Retina (tissue), 1 donor: ENCODE results near the gene PID1.
A peak's percentile ranks its signal among the peaks of the same experiment; 100 is the strongest.

Experiments used
- DNase-seq: peaks from one replicate; pipeline ENCODE4 v3.0.0-alpha.2; 2016

The PID1 gene

GRCh38 chr2:229257985-229258384 lies 13.1 kb downstream of the PID1 start:
- no peak for DNase-seq

GRCh38 chr2:229256376-229256775 lies 14.7 kb downstream of the PID1 start:
- DNase-seq = no peak

GRCh38 chr2:229254206-229254605 lies 16.9 kb downstream of the PID1 start:
- DNase-seq = no peak

DNA sequence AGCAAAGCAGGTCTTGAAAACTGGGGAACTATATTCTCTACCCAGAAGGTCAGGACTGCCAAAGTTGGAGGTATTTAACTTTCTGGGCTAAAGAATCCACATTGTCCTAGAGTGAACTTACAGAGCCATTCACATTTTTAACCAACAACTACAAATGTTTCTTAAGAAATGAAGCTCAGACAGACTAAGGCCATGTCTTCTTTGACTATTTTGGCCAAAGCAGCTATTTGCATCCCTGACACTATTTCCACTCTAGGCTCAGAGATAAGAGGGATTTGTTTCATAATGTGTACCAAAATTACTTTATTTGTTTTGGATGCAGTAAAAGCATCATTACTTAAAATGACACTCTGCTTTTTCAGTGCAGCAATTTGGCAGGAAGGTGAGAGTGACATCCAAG lies 18.1 kb downstream of the PID1 start:
- no peak for DNase-seq

GRCh38 chr2:229252280-229252679 lies 18.8 kb downstream of the PID1 start:
- no peak for DNase-seq

DNA sequence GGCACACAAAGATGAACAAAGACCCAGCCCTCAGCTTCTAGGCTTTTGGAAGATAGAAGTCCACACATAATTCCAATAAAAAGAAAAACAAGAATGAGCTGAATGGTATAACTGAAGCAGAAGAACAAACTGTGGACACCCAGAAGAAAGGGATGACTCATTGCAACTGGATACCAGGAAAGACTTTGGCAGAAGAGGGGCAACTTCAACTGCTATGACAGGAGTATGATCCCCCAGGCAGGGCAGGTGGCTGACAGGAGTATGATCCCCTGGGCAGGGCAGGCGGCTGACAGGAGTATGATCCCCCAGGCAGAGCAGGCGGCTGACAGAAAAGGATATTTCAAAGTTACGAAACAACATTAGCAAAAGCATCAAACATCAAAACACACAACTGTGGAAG lies 21.6 kb downstream of the PID1 start:
- no peak for DNase-seq

DNA sequence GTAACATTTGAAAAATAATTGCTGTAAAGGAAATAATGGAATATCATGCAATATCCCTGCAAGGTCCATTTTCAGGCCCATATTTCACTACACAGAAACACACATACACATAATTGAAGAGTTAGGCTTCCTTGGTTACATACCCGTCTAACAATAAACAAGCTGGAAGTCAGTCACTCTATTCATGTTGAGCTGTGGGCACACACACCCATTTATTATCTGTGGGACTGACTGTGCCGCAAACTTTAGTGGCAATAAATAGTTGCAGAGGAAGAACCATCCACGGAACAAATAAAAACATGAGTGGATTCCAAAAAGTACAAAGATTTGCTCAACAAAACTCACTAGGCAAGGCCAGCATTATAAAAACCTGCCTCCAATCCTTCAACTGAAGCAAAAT lies 24.8 kb downstream of the PID1 start:
- DNase-seq = no peak

GRCh38 chr2:229244975-229245374 lies 26.1 kb downstream of the PID1 start:
- DNase-seq = peak; percentile 55

GRCh38 chr2:229243890-229244560 lies 27.1 kb downstream of the PID1 start:
- DNase-seq = no peak

DNA sequence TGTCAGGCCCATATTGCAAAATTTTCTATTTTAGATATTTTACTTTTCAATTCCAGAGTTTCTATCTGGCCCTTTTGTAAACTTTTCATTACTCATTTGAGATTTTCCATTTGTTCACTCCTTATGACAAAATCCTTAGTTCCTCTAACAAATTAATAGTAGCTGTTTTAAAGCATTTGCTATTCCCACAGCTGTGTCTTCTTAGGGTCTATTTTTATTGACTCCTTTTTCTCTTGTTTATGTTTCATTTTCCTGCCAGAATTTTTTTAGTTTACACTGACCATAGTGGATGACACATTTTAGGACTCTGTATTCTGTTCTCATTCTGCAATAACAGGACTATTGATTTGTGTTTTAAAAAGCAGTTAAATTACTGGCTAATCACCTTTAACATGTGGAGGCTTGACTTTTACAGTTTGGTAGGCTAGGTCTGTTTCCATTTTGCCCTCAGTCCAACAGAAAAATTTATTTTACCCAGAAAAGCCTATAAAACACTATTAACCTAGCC lies 30.0 kb downstream of the PID1 start:
- no peak for DNase-seq

- DNase-seq = no peak
Measured at GRCh38 chr2:229239021-229239420, 32.1 kb downstream of the PID1 start.

- no peak for DNase-seq
Measured at GRCh38 chr2:229237270-229237669, 33.8 kb downstream of the PID1 start.

DNA sequence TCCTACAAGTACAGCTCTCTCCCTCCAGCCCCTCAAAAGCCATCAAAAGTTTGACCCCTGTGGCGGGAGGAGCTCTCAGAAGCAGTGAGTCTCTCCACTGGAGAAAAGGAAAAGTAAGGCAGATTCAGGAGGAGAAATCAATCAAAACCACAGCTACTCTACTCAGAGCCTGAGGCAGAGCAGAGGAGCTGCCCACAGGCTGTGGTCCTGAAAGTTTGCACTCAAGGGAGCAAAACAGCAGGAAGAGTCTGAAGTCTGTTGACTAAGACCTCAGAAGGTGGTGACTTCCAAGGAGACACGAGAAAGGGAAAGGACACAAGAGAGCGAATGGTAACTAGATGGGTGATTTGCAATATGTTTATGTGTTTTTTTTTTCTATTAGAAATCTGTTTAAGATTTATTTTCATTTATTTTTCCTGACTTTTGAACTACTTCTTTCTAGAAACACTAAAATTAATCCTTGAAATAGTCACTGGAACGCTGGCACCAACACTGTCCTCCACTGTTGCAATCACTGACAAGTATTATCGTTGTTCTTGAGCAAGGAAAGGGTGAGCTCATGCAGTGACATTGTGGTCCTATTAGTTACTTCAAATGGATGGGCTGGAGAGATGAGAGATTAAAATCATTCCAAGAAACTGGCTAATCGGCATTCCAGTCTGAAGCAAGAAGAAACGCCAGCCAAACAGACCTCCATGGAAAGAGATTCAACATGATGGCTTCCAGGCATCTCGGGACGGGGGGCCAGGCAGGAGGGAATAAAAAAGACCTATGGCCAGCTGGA lies 35.8 kb downstream of the PID1 start:
- DNase-seq = no peak

- no peak for DNase-seq
Measured at GRCh38 chr2:229231885-229232284, 39.2 kb downstream of the PID1 start.

GRCh38 chr2:229231328-229231868 lies 39.7 kb downstream of the PID1 start:
- no peak for DNase-seq

DNA sequence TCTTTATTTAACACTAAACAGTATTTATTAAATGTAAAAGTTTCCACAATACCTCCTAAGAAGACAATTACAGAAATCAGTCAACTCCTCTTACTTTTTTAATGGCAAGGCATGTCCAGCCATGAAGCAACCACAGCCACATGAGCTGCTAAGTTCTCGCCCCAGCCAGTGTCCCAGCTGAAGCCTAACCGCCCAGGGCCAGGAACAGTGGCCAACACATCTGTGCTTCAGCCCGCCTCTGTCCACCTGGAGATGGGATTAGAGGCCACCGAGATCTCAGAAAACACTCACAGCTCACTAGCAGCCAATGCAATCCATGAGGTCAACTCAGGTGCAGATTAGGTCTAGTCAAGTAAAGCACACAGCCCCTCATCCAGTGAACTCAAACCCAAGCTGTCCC lies 40.2 kb downstream of the PID1 start:
- DNase-seq = no peak

DNA sequence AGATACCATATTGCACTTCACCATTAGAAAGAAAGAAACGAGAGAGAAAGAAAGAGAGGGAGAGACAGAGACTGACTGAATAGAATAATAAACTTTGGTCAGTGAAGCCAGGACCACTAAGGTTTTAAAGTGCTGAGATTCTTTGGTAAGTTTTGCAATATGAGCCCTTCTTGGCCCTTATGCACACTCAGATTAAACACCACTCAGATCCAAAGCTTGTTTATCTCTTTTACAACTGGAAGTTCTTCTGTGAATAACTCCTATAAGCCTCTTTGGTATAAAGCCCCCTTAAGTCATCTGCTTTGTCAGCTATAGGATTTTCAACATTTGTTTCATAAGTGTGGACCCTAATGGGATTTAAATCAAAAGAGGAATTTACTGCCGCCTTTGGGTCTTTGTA lies 40.8 kb downstream of the PID1 start:
- DNase-seq = no peak

- DNase-seq = no peak
Measured at GRCh38 chr2:229226382-229226781, 44.7 kb downstream of the PID1 start.

- no peak for DNase-seq
Measured at GRCh38 chr2:229223107-229223506, 48.0 kb downstream of the PID1 start.

DNA sequence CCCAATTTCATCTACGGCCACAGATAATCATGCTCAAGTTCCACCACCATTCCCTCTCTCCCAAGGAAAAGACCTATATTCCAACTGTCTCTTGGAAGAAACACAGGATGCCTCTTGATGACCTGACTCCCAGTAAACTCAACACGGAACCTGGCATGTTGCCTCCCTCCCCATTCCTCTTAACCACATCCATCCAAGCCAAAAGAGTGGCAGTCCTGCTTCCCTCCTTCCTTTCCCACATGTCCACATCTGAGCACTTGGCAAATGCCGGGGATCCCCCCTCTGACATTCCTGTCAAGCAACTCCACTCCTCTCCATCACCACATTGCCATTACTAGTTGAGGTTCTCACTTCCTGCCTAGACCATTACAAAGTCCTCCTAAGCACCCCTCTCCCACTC lies 49.4 kb downstream of the PID1 start:
- DNase-seq = no peak

GRCh38 chr2:229220254-229220653 lies 50.8 kb downstream of the PID1 start:
- DNase-seq = no peak

DNA sequence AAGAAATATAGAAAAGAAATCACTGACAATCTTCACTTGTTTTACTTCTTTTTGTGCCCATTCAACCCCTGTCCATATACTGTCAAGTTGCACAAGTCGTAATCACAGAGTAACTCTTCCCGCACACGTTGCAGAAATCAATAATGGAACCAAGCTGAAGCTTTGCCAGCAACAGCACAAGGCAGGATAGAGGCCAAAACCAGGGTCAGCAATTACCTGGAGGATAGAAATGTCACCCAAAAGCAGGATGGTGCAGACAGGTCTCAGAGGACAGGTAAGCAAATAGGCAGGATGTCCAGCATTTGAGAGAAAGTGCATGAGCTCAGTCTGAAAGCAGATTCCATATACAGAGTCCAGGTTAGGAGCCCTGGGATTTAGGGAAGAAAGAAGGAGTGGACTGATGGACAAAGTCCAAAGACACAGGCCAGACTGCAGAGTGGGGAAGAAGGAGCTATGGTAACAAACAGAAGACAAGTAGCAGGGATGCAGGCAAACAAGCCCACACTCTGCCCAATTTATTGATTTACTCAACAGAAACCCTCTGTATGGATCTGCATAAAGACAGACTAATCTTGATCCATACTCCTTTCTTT lies 52.7 kb downstream of the PID1 start:
- no peak for DNase-seq

DNA sequence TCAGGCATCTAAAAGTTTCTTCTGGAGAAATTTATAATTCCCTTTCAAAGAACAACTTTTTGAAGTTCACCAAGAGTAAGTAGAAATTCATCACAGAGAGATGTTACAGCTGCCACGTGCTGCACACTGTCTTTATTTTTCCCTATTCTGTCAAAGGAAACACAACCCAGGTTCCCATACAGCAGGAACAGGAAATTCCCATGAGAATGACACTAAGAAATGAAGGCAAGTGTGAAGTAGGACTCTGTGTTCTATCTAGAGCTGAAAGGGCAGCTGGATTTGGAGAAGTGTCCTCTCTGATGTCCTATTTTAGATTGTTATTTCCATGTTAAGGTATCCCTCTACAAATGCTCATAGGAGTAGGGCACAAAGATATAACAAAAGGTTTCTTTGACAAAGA lies 58.8 kb downstream of the PID1 start:
- DNase-seq = no peak

- DNase-seq = no peak
Measured at GRCh38 chr2:229210641-229211040, 60.4 kb downstream of the PID1 start.
